GM18505 (cell line): ENCODE measurements around the gene FAM13B.
"Not testable (repeated sequence)": the region's sequence is repeated elsewhere in the genome, so short reads cannot be mapped to it uniquely, and the experiment has no call there.

Experiments
- ATAC-seq: cut with Tn5 transposase; IDR thresholded peaks from one replicate; pipeline ENCODE4 v1.9.1; 2021; ENCODE audit not compliant: unreplicated experiment
- POLR2A ChIP-seq: IDR thresholded peaks from 4 replicates; pipeline ENCODE4 v1.6.1; 2011; ENCODE audit warnings: borderline replicate concordance; ENCODE audit not compliant: insufficient read depth, insufficient read length; ENCODE audit errors: extremely low read depth

Gene FAM13B

DNA sequence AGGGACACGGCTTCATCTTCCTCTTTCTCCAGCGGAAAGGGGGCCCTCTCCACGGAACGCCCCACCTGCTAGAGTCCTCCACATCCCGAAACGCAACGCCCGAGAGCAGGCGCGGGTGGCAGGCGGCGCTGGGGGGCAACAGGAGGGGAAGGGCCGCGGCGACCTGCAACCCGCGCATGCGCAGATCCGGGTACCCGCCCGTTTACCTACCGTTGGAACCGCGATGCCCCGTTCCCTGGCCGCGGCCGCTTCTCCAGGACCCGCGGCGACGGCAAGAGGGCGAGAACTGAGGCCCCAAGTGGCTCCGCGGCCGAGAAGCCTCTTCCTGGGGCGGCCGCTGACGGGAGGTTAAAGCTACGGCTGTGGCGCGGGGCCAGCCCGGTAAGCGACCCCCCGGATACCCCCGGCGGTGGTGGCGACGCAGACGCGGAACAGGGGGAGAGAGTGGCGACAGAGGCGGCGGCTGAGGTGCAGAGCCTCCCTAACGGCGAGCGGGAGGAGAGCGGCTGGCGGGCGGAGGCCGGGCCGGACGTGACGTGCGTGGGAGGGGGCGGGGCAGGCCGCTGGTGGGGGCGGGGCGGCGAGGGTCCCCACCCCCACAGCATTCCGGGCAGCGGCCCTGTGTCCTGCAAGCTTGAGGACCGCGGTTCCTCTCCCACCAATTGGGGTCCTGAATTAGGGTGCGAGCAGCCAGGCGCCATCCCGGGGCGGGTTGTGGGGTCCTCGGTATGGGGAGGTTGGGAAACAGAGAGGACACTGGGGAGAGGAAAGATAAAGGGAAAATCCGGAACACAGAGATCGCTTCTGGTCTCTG, at the start of gene FAM13B:
Gene FAM13B (minus strand): TSS at position 508 of the 814 bp plus-strand sequence. CDS start 13,968 bp downstream, outside the sequence.
- peak; percentile 93 for TF ChIP-seq POLR2A
- ATAC-seq: peak; percentile 63

DNA sequence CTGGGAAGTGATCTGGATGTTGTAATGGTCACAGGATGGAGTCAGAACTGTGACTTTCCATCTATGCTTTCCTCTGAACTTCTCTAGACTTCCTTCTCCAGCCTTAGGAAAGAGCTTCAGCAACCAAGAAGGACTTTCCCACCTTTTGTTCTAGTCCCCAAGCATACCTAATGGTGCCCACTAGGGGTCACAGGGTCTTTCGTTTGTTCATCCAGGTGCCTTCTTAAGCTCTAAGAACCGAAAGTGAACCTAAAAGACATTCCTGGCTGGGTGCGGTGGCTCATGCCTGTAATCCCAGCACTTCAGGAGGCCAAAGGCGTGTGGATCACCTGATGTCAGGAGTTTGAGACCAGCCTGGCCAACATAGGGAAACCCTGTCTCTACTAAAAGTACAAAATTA, 49.2 kb upstream of the FAM13B start:
- no peak for ATAC-seq

DNA sequence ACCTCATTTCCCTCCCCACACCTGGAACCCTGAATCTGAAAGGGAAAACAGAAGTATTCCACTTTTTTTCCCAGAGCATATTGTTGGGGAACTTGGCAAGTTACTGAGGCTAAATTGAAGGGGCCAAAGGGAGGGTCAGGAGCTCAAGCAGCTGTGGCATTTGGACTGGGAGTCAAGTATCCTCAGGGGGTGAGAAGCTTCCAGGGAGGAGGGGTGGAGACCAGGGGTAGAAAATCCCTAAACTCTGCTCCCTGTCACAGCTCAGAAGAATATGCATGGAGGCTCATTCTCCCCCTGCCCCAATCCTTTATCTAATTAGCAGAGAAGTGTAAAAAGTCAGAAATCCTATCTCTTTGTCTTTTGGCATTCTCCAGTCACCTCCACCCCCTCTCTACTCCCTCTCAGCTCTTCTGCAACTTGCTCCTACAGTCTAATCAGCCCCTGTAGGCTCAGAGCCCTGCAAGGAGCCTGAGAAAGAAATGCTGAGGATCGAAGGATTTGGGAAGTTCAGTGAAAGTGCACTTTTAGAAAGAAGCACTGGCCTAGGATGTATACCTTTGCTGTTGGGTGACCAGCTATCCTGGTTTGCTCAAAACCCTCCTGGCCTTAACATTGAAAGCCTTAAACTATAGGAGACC, 45.2 kb upstream of the FAM13B start:
- no peak for ATAC-seq
- TF ChIP-seq POLR2A: no peak

More for the DNA sequence above, 49.2 kb upstream of the FAM13B start:
- TF ChIP-seq POLR2A: no peak

DNA sequence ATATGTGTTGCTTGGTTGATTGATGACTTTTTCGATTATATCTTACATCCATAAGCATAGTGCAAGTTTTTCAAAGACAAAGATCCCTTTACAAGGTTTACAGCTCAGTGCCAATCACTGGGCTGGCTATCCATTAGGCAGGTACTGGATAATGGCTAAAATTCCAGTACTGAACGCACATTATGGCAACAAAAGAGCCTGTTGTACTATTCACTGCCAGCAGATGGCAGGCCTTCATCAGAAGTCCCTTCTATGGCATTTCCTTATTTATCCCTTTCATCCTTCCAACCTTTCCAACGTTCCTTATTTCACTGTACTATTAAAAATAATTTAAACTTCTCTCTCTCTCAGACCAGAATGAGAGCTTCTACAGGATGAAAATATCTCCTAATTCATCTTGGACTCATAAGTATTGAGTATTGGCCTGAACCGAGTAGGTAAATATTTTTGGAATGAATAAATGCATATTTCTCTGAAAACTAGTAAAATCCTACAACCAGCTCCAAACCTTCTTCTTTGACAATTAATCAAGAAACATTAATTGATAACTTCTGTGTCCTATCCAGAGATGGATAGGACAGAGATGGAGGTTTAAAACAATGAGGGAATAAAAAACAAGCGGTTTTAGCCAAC, 44.3 kb upstream of the FAM13B start:
- ATAC-seq: no peak
- TF ChIP-seq POLR2A: no peak

DNA sequence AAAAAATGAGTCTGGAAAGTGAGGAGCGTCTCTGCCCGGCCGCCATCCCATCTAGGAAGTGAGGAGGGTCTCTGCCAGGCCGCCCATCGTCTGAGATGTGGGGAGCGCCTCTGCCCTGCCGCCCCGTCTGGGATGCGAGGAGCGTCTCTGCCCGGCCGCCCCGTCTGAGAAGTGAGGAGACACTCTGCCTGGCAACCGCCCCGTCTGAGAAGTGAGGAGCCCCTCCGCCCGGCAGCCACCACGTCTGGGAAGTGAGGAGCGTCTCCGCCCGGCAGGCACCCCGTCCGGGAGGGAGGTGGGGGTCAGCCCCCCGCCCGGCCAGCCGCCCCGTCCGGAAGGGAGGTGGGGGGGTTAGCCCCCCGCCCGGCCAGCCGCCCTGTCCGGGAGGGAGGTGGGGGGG, 37.1 kb upstream of the FAM13B start:
- ATAC-seq: not testable (repeated sequence)

DNA sequence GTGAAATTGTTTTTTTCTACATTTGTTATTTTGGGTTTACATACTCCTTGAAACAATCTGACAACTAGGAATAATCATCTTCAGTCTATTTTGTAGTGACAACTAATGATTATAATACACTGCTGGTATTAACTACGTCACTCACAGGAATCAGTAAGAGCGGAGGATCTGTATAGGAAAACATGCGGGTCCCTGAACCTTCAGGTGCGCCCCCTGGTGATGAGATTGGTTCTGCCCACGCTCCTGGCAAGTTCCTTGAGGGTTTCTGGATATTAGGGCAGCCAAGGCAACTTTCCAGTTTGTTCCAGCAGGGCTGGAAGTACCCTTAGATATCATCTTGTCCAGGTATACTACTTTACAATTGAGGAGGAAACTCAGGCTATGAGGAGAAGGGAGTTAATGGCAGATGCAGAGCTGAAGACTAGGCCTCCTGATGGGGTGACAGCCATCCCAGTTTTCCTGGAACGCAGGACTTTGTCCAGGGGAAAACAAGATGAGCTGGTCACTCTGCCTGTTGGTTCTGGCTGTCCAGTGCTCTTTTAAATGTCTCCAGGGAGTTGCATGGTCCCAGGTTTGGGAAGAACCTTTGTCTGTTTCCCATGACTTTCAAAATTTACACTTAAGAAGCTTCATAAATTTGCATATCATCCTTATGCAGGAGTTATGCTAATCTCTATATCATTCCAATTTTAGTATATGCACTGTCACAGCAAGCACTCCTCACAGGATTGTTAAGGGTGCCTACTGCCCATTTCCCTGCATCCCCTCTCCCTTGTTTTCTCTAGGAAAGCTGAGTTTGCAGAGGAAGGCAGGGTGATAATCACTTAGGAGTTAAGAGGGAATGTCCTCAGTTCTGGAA, 36.1 kb upstream of the FAM13B start:
- ATAC-seq: no peak
- TF ChIP-seq POLR2A: no peak

DNA sequence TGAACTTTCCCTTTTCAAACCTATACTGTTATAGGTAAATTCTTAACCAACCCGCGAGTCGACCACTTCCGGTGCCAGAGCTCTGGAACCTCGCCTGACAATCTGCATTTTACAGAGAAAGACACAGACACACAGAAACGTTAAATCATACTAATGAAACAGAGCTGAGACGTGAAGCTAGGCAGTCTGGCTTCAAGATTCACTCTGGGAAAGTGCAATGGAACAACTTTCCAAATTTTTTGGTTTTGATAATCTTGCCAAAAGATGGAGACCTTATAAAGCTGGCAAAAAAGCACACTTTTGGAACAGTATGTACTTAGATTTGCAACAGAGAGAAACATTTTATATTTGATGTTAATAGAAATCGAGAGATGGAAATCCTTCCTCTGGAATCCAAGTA, 35.1 kb upstream of the FAM13B start:
- TF ChIP-seq POLR2A: no peak
- ATAC-seq: no peak

DNA sequence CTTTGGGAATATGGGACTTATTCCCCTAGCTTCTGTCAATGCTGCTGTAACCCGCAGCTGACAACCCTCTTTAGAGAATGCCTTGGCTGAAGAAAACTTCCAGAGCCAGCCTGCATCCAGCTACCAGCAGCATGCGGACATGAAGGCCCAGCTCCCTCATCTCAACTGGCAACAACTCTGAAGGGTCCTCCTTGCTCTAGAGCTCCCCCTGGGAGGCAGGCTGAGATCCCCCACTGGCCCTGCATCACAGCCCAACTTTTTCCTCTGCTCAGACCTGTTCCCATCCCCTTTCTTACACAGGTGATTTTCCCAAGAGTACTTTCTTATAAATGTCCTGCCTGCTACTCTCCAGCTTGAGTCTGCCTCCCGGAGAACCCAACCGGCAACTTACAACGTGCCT, 32.2 kb upstream of the FAM13B start:
- no peak for TF ChIP-seq POLR2A
- ATAC-seq: no peak

DNA sequence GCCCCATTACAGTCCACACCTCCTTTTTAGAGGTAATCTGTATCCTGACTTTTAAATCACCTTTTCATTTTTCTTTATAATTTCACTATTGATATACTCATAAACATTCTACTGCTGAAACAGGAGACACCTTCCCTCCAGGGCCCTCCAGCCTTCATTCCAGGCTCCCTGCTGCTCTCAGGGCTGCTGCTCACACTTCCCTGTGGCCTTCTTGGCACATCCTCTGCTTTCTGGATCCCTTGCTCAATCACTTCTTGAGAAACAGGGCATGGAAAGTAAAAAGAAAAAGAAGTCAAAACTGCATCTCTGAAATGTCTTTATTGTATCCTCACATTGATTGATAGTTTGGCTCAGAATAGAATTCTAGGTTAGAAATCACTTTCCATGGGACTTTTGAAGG, 31.6 kb upstream of the FAM13B start:
- TF ChIP-seq POLR2A: no peak
- no peak for ATAC-seq

DNA sequence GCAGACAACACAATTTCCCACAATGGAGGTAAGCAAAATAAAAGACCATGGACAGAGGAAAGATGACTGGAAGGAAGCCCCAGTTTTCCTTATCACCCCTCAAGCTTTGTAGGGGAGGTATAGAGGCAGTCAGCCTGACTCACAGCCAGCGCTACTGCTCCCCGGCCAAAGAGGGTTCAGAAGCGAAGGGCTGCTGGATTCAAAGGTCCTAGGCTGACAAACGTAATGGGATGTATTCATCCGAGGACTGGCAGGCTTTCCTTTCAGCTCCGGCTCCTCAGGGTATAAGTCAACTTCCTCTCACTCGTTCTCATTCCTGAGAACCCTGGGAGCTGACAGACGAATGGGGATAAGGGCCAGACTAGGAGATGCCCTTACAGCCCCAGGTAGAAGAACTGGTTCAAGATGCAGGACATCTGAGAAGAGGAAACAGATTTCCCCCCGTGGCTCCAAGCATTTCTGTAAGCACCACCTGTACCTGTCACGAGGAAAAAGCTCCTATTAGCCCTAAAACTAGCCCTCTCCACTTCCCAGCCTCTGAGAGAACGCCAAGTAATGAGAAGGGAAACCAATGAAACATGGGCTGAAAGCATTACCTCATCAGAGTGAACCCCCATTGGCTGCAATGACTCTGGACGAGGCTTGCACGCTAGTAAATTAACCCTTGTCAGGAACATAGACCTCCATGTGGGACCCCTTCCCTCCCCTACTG, 22.1 kb upstream of the FAM13B start:
- ATAC-seq: no peak
- no peak for TF ChIP-seq POLR2A

DNA sequence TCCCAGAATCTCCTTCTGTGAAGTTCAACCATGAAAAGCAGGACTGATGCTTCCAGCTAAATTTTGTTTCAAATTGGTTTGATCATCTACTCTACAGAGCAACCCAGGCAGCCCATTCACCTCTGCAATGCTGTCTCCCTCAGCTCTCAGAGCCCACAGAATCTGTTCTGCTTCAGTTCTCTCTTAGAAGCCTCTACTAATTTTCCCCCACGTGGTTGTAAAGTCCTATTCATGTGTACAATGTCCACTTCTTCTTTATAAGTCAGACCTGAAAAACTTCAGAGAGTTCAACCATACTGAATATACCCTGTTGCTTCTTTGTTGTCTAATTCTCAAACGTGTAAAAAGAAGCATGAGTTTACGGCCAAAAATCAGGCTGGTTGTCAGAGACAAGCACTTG, 21.3 kb upstream of the FAM13B start:
- TF ChIP-seq POLR2A: no peak
- ATAC-seq: no peak

DNA sequence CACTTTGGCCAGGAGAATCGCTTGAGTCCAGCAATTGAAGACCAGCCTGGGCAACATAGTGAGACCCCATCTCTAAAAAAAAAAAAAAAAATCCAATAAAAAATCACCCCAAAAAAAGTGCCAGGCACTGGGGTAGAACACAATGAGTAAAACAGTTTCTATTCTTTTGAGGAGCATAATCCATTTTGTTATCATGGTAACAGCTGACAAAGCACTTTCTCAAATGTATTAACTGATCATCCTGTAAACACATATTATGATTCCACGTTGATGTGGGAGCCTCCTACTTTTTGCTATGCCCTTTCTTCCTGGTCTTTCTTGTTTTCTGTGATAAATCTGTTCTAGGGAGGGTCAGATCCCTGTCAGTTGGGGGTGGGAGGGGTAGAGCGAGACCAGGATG, 20.7 kb upstream of the FAM13B start:
- ATAC-seq: no peak
- TF ChIP-seq POLR2A: no peak

DNA sequence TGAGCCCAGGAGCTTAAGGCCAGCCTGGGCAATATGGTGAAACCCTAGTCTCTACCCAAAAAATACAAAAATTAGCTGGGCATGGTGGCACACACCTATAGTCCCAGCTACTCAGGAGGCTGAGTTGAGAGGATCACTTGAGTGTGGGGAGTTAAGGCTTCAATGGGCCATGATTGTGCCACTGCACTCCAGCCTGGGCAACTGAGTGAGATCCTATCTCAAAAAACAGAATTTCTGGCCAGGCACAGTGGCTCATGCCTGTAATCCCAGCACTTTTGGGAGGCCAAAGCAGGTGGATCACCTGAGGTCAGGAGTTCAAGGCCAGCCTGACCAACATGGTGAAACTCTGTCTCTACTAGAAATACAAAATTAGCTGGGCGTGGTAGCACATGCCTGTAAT, 19.8 kb upstream of the FAM13B start:
- ATAC-seq: not testable (repeated sequence)
